ENCODE data around the gene ADAMTS15. TPM values are rescaled to one million over a fixed set of nuclear protein-coding genes. Genes with fewer than 3 reads are reported as not detected.

ADAMTS15 gene
- total RNA-seq (not detected in 2 replicates), polyA plus RNA-seq (0.03 TPM in 1 of 2 replicates, not detected in the other), polyA minus RNA-seq (0.07 TPM in 1 of 2 replicates, not detected in the other)
- 0.42 TPM for total RNA-seq (2013)

GRCh38 chr11:130448416-130449309 lies at the start of gene ADAMTS15:
ADAMTS15 (plus strand) TSS chr11:130448645; CDS start chr11:130448974, 329 bp downstream.
- H3K9ac ChIP-seq (ENCODE audit: low read length), result no peak within 1 kb of the TSS
- Mint-ChIP-seq H3K27me3 (peaks cover 49% of the 10 kb centered on the region), H3K4me3 (peak within 1 kb of the TSS; percentile 80), H3K4me1 (peaks cover 12% of the 10 kb centered on the region), H3K27ac (no peak within 1 kb of the TSS), H3K9me3 (ENCODE audit: insufficient read depth) (no peaks in the 10 kb centered on the region)
- ATAC-seq (ENCODE audit: low read depth), result no peak
- no peak for DNase-seq
- H3K4me3 ChIP-seq (ENCODE audit: control extremely low read depth in 1 of 5, extremely low read depth in 1 of 5, insufficient read depth in 1 of 5, low read depth in 2 of 5, low read length in 4 of 5), result peak within 1 kb of the TSS in 1 of 5 experiments; percentile 18
- POLR2A ChIA-PET, result no interaction called here
- H3K79me2 ChIP-seq (ENCODE audit: control insufficient read depth, insufficient read depth, low read length), result no peaks in the 10 kb centered on the region
- H4K20me1 ChIP-seq (ENCODE audit: control insufficient read depth, insufficient read depth, low read length, poor library complexity, severe bottlenecking), result no peaks in the 10 kb centered on the region
- H3K36me3 ChIP-seq (replicated peaks in 1 of 2; ENCODE audit: control extremely low read depth in 1 of 2, control insufficient read depth in 1 of 2, extremely low read depth in 1 of 2, insufficient read depth in 2 of 2, low read length in 1 of 2), result no peaks in the 10 kb centered on the region
- CTCF ChIA-PET, result no interaction called here
- H3K9me3 ChIP-seq (ENCODE audit: control extremely low read depth in 1 of 3, control insufficient read depth in 2 of 3, insufficient read depth in 1 of 3, low read length in 2 of 3), result no peaks in the 10 kb centered on the region
- H3K4me2 ChIP-seq (replicated peaks; ENCODE audit: low read depth, low read length, poor library complexity, severe bottlenecking), result peak within 1 kb of the TSS; percentile 61
- TF ChIP-seq EZH2 (IDR thresholded peaks at IDR 0.05; ENCODE audit: borderline replicate concordance, insufficient read depth, low read depth, low read length, poor library complexity, severe bottlenecking) (no peak), CTCF (IDR thresholded peaks at IDR 0.05) (no peak)
- WGBS (ENCODE audit: insufficient coverage), result 2% methylated on average over 75 of the region's 75 CpGs
- intact Hi-C loops (cut with micrococcal nuclease), result no loop called here
- peaks cover 11 to 15% of the 10 kb centered on the region in 2 donors for H3K4me1 ChIP-seq (ENCODE audit: control insufficient read depth in 2 of 2, insufficient read depth in 2 of 2, low read length in 2 of 2)
- H3K27me3 ChIP-seq (replicated peaks in 1 of 4; ENCODE audit: control extremely low read depth in 1 of 4, control insufficient read depth in 3 of 4, insufficient read depth in 4 of 4, low read length in 3 of 4), result peaks cover 0 to 44% (median 2%) of the 10 kb centered on the region in 4 experiments
- H2AFZ ChIP-seq (ENCODE audit: insufficient read depth, low read depth, low read length, poor library complexity, severe bottlenecking), result peak within 1 kb of the TSS; percentile 38
- H3K27ac ChIP-seq (ENCODE audit: low read length in 2 of 2), result no peak within 1 kb of the TSS

- Histone ChIP-seq H4K20me1 (ENCODE audit: control insufficient read depth, insufficient read depth, low read length, poor library complexity, severe bottlenecking) (no peaks in the 10 kb centered on the region), H3K9ac (ENCODE audit: low read length) (no peak overlapping the region), H2AFZ (ENCODE audit: insufficient read depth, low read depth, low read length, poor library complexity, severe bottlenecking) (no peak overlapping the region), H3K27me3 (replicated peaks in 1 of 4; ENCODE audit: control extremely low read depth in 1 of 4, control insufficient read depth in 3 of 4, insufficient read depth in 4 of 4, low read length in 3 of 4) (peaks cover 0 to 27% (median 5%) of the 10 kb centered on the region in 4 experiments), H3K4me3 (ENCODE audit: control extremely low read depth in 1 of 5, extremely low read depth in 1 of 5, insufficient read depth in 1 of 5, low read depth in 2 of 5, low read length in 4 of 5) (no peak overlapping the region), H3K4me2 (replicated peaks; ENCODE audit: low read depth, low read length, poor library complexity, severe bottlenecking) (no peak overlapping the region), H3K36me3 (replicated peaks in 1 of 2; ENCODE audit: control extremely low read depth in 1 of 2, control insufficient read depth in 1 of 2, extremely low read depth in 1 of 2, insufficient read depth in 2 of 2, low read length in 1 of 2) (no peaks in the 10 kb centered on the region), H3K4me1 (ENCODE audit: control insufficient read depth in 2 of 2, insufficient read depth in 2 of 2, low read length in 2 of 2) (peaks cover 6 to 10% of the 10 kb centered on the region in 2 donors), H3K27ac (ENCODE audit: low read length in 2 of 2) (no peak overlapping the region), H3K9me3 (ENCODE audit: control extremely low read depth in 1 of 3, control insufficient read depth in 2 of 3, insufficient read depth in 1 of 3, low read length in 2 of 3) (peaks cover 0 to 3% (median 0%) of the 10 kb centered on the region in 3 donors), H3K79me2 (ENCODE audit: control insufficient read depth, insufficient read depth, low read length) (no peaks in the 10 kb centered on the region)
- ChIA-PET CTCF (no interaction called here), POLR2A (no interaction called here)
- DNase-seq (no peak), ATAC-seq (ENCODE audit: low read depth) (no peak)
- H3K4me1 Mint-ChIP-seq, result peaks cover 14% of the 10 kb centered on the region
- no peak for TF ChIP-seq EZH2 (IDR thresholded peaks at IDR 0.05; ENCODE audit: borderline replicate concordance, insufficient read depth, low read depth, low read length, poor library complexity, severe bottlenecking)
- TF ChIP-seq CTCF (IDR thresholded peaks at IDR 0.05), result no peak
- WGBS (ENCODE audit: insufficient coverage), result no CpG with 5 or more reads among the region's 2 CpGs
- H3K4me3 Mint-ChIP-seq, result no peak overlapping the region
- intact Hi-C loops (cut with micrococcal nuclease), result no loop called here
- no peak overlapping the region for H3K27ac Mint-ChIP-seq
- peaks cover 59% of the 10 kb centered on the region for H3K27me3 Mint-ChIP-seq
- H3K9me3 Mint-ChIP-seq (ENCODE audit: insufficient read depth), result no peaks in the 10 kb centered on the region
Measured at GRCh38 chr11:130399196-130399595, 49.2 kb upstream of the ADAMTS15 start.

All from B cell (primary cell).